Measurements from ENCODE around the gene RCAN2.

The RCAN2 gene

DNA sequence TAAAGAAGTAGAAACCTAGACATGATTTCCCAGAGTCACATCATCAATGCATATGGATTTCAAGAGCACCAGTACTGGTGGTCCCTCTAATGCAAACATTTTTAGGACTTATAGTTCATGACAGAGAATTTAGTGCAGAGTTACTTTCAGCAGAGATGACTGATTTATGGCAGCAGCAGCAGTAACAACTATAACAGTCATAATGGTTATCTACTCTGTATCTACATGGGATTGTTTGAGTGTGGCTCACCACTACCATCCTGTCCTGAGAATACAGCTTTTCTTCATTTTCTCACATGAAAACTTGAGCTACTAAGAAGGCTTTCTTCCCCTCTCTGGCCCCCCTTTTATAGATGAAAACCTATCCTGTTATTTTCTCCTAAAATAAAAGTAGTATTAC lies 192.0 kb downstream of the RCAN2 start:
- in situ Hi-C loops (cut with MboI; ENCODE audit: low sequenced_read_pairs) = no loop called here

- in situ Hi-C loops (cut with MboI; ENCODE audit: low sequenced_read_pairs) = no loop called here
Measured at GRCh38 chr6:46296586-46296985, 194.7 kb downstream of the RCAN2 start.

- in situ Hi-C loops (cut with MboI; ENCODE audit: low sequenced_read_pairs) = no loop called here
Measured at GRCh38 chr6:46293641-46294316, 197.5 kb downstream of the RCAN2 start.

DNA sequence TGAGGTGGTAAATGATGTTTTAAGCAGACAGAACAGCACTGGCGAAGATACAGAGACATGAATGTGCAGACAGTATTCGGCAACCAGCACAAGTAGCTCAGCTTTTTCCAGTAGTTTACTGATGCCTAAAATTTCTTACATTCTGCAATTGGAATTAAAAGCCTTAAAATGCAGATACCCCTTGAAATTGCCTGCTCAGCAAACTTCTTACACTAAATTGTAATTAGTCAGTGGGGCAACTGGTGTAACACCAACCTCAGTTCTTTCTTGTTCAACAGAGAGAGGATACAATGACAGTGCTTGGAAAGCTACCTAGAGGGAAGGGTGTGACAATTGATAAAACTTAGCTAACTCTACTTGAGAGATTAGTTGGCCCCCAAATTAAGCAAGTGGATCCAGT lies 199.4 kb downstream of the RCAN2 start:
- in situ Hi-C loops (cut with MboI; ENCODE audit: low sequenced_read_pairs) = no loop called here

DNA sequence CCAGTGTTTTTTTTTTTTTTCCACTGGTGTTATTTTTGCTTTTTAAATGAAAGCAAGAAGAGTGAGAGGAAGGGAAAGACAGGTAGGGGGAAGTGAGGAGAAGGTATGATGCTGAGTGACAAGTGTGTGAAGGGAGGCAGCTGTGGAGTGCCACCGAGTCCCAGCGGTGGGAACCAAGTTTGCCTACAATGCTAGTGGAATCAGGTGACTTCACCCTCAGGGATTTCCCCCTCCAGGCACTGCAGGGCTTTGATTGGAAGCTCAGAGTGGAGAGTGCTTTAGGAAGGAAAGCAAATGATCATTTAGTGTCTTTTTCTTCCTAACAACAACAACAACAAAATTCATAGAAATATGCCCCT lies 200.0 kb downstream of the RCAN2 start:
- in situ Hi-C loops (cut with MboI; ENCODE audit: low sequenced_read_pairs) = no loop called here

DNA sequence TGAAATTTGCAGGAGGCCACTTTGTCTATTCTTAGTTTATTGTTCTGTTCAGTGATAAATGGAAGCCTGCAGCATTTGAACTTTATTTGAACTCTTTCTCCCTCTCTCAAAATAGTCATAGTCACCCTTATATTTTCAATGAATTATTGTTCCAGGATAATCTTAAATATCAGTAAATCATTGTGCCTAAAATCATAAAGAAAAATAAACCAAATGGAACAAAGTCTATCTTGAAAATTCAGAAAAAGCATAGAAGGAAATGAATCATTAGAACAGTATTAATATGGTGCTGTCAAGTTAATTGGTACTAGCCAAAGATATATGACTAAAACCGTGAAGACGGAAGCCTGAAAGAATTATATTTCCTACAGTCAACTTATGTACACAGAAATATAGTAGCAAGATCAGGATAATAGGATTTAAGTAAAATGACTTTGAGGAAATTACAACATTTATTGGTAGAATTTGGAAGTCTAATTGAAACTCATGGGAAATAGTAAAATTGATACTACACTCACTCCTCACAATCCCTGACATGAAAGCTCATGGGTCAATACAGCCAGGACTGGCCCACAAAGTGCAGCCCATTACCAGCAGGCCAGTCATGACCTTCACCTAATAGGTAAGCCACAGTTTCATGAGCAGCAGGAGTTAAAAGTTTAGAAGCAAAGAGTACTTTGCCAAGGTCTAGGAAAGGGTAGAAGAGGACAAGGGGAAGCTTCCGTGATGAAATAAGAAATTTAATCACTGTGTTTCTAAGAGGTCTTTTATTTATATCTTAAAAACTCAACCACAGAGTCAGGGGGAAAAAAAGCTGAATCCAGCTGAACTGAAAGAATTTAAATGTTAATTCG lies 200.6 kb downstream of the RCAN2 start:
- in situ Hi-C loops (cut with MboI; ENCODE audit: low sequenced_read_pairs) = no loop called here

GRCh38 chr6:46289898-46290297 lies 201.4 kb downstream of the RCAN2 start:
- in situ Hi-C loops (cut with MboI; ENCODE audit: low sequenced_read_pairs) = no loop called here

DNA sequence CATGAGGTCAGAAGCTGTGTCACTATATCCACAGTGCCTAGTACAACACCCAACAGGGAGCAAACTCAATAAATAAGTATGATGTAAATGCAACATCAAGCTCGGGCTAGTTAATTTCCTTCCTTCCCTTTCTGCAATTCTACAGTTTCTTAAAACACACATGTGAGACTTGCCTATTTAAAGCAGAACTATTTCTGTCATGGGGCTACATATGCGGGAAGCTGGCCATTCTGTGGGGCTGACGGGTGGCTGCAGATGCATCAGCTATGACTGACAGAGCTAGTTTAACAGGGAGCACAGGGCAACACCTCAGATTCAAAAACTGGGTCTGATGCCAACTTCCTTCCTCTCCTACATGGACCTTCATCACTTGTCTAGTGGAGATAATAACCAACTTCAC lies 202.4 kb downstream of the RCAN2 start:
- in situ Hi-C loops (cut with MboI; ENCODE audit: low sequenced_read_pairs) = no loop called here

GRCh38 chr6:46287681-46288080 lies 203.6 kb downstream of the RCAN2 start:
- in situ Hi-C loops (cut with MboI; ENCODE audit: low sequenced_read_pairs) = no loop called here

GRCh38 chr6:46287043-46287442 lies 204.2 kb downstream of the RCAN2 start:
- in situ Hi-C loops (cut with MboI; ENCODE audit: low sequenced_read_pairs) = no loop called here

- in situ Hi-C loops (cut with MboI; ENCODE audit: low sequenced_read_pairs) = no loop called here
Measured at GRCh38 chr6:46284475-46284874, 206.8 kb downstream of the RCAN2 start.

DNA sequence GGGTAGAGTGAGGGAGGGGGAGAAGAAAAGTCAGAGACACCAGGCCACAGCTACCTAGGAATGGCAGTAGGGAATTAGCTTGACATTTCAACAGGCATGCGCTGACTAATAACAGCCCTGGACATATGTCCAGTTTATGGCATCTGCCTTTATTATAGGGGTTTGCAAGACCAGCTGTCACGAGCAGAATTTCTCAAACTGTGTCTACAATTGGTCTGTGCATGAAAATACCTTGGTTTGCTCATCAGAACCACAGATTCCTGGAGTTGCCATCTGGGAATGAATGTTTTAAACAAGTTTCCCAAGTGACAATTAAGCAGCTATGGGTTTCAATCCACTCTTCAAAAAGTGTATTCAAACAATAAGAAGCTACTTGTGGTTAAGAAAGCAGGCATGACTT lies 210.1 kb downstream of the RCAN2 start:
- in situ Hi-C loops (cut with MboI; ENCODE audit: low sequenced_read_pairs) = no loop called here

DNA sequence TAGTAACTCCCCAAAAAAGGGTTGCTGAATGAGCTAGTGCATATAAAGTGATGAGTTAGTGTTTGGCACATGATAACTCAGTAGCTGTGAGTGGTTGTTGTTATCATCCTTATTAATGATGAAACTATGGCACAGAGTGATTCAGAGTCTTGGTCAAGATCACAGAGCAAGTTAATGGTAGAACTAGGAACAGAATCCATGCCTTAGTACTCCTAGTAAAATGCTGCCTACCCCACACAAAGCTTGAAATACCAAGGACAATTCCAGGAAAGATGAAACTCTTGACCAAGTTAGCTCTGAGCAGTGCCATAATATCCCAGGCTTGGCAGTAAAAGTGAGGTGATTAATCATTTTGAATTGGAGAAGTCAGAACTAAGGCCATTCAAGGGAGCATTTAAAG lies 211.4 kb downstream of the RCAN2 start:
- in situ Hi-C loops (cut with MboI; ENCODE audit: low sequenced_read_pairs) = no loop called here

GRCh38 chr6:46276576-46277142 lies 214.6 kb downstream of the RCAN2 start:
- in situ Hi-C loops (cut with MboI; ENCODE audit: low sequenced_read_pairs) = no loop called here

DNA sequence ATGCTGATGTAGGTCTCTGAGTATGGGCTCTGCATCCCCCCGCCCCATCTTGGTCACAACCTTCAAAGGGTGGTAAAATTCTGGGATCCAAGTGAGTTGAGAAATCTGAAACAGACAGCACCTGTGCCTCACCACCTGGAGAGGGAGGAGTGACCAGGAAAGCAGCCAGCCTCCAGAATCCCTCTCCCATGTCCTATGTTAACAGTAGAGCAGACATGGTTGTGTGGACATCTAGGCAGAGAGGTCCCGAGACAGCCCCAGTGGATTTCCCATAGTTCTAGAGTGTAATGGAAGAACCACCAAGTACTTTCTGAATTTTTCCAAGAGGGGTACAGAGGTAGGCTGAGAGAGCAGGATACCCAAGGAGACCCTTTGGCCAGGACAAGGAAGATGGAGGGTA lies 216.7 kb downstream of the RCAN2 start:
- in situ Hi-C loops (cut with MboI; ENCODE audit: low sequenced_read_pairs) = no loop called here

DNA sequence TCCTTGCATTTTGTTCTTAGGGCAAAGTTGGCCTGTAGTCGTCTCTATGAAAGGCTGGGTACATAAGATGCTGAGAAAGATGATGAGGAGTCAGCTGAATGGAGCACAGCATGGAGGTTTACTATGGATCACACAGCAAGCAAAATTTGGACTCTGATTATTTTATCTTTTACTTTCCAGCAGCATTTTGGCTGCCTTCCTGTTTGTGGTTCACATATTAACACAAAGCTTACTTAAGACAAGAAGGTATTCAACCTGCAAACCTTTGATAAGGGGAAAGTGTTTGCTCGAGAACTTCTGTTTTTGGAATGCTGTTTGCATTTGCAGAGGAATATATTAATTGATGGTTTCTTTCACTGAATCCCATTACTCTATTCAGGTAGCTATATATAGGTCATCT lies 217.3 kb downstream of the RCAN2 start:
- in situ Hi-C loops (cut with MboI; ENCODE audit: low sequenced_read_pairs) = no loop called here

GRCh38 chr6:46271728-46272127 lies 219.5 kb downstream of the RCAN2 start:
- in situ Hi-C loops (cut with MboI; ENCODE audit: low sequenced_read_pairs) = no loop called here

GRCh38 chr6:46271107-46271506 lies 220.1 kb downstream of the RCAN2 start:
- in situ Hi-C loops (cut with MboI; ENCODE audit: low sequenced_read_pairs) = no loop called here

GRCh38 chr6:46270336-46270735 lies 220.9 kb downstream of the RCAN2 start:
- in situ Hi-C loops (cut with MboI; ENCODE audit: low sequenced_read_pairs) = no loop called here

- in situ Hi-C loops (cut with MboI; ENCODE audit: low sequenced_read_pairs) = no loop called here
Measured at GRCh38 chr6:46269447-46270229, 221.6 kb downstream of the RCAN2 start.

GRCh38 chr6:46267515-46267914 lies 223.7 kb downstream of the RCAN2 start:
- in situ Hi-C loops (cut with MboI; ENCODE audit: low sequenced_read_pairs) = no loop called here
